ENCODE results near the gene PRPSAP1.
"Not testable (repeated sequence)": the region's sequence is repeated elsewhere in the genome, so short reads cannot be mapped to it uniquely, and the experiment has no call there.

Gene PRPSAP1

DNA sequence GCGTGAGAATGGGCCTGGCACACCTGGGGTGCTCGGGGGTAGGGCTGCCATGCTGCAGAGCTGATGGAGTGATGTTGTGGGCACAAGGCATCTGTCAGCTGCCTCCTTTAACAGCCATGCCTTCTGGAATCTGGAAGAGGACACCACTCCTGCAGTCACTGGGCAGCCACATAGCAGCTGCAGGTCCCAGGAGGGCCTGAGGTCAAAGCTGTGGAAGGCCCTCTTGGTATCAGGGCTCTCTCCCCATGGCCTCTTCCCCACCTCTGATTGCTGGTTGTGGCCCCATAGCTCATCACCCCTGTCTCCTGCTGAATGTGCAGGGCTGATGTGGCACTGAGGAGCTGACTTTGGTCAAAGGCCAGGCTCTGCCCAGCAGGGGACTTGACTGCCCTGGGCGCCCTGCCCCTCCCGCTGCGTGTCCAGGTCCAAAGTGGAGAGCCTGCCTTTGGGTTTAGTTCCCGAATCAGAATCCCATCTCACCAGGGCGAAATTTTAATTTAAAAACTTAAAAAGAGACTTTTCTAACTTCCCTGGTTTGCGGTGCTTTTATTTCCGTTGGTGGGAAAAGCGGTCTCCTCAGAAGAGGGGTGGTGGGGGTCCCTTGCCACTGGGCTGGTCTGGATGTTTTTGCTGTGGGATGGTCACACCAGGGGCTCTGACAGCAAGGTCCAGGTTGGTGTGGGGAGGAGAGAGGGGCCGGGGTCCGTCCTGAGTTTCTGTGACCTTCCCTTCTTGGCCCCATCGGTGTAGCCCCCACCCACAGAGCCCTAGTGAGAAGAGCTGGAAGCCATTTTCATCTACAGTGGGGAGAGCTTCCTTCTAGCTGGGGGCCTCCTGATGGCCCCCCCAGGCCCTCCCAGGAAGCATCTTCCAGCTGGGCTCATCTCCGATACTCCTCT, 82.7 kb downstream of the PRPSAP1 start:
- H3K4me1 ChIP-seq (ENCODE audit: insufficient read depth, low read length): peaks cover 39% of the 10 kb centered on the region
- no peaks in the 10 kb centered on the region for H3K27me3 ChIP-seq (ENCODE audit: control insufficient read depth in 1 of 2, insufficient read depth in 2 of 2, low read length in 2 of 2)
- H3K27ac ChIP-seq (ENCODE audit: low read depth, low read length): no peak overlapping the region
- H3K9me3 ChIP-seq (ENCODE audit: low read length): no peaks in the 10 kb centered on the region
- H3K4me3 ChIP-seq (ENCODE audit: low read depth in 1 of 2, low read length in 2 of 2): no peak overlapping the region
- peaks cover 4% of the 10 kb centered on the region for H3K36me3 ChIP-seq (ENCODE audit: insufficient read depth, low read length)
- no peak overlapping the region for H3K9ac ChIP-seq (ENCODE audit: low read length)

DNA sequence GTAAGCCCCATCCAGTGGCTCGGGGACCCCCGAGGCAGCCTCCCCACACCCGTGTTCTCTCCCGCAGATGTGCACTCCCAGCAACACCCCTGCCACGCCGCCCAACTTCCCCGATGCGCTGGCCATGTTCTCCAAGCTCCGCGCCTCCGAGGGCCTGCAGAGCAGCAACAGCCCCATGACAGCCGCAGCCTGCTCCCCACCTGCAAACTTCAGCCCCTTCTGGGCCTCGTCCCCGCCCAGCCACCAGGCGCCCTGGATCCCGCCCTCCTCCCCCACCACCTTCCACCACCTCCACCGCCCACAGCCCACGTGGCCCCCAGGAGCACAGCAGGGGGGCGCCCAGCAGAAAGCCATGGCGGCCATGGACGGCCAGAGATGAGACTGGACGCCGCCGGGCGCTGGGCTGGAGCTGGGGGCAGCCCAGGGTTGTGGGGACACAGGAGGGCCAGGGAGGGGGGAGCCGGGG, 83.6 kb downstream of the PRPSAP1 start:
- H3K4me1 ChIP-seq (ENCODE audit: insufficient read depth, low read length): peaks cover 39% of the 10 kb centered on the region
- H3K27ac ChIP-seq (ENCODE audit: low read depth, low read length): no peak overlapping the region
- no peaks in the 10 kb centered on the region for H3K9me3 ChIP-seq (ENCODE audit: low read length)
- H3K4me3 ChIP-seq (ENCODE audit: low read depth in 1 of 2, low read length in 2 of 2): no peak overlapping the region
- no peak overlapping the region for H3K9ac ChIP-seq (ENCODE audit: low read length)
- peaks cover 4% of the 10 kb centered on the region for H3K36me3 ChIP-seq (ENCODE audit: insufficient read depth, low read length)
- no peaks in the 10 kb centered on the region for H3K27me3 ChIP-seq (ENCODE audit: control insufficient read depth in 1 of 2, insufficient read depth in 2 of 2, low read length in 2 of 2)

DNA sequence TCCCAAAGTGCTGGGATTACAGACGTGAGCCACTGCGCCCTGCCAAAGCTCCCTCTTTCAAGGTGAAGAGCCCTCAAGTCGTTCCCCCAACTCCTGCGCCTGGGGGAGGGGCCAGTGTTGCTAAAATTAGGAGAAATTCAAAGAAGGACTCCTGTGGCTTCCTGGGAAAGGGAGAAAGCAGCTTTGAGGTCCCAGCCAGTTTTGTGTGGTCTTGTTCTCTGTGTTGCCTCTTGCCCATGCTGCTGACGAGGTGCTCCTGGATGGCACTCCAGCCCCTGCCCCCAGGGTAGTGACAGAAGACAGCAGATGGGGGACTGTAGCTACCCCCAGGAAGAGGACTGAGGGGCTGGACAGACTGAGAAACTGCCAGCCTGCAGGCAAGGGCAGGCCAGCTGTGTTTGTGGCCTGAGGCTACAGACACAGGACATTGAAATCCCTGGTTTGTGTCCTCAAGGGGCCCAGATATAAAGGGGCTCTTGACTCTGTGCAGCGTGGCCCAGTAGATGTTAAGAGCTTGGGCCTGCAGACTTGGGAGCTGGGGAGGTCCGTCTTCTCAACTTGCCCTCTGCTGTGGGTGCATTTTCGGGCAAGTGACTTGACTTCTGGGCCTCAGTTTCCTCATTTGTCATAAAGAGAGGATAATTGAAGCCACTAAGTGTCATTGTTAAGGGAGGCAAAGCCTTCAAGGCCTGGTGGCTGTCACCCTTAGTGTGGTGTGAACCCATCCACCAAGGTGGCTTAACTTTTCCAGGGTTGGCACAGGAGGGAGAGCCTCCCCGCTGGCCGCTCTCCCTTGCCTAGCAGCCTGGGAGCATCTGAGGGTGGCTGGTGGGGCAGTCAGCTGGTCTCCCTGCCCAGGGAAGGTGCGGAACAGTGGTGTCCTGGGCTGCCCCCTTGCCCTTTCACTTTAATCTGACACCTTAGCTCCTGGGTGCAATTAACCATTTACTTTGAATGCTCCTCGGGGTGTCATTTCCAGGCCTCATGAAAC, 84.4 kb downstream of the PRPSAP1 start:
- Histone ChIP-seq H3K4me3 (ENCODE audit: low read depth in 1 of 2, low read length in 2 of 2) (no peak overlapping the region), H3K36me3 (ENCODE audit: insufficient read depth, low read length) (peaks cover 4% of the 10 kb centered on the region), H3K9ac (ENCODE audit: low read length) (no peak overlapping the region), H3K27me3 (ENCODE audit: control insufficient read depth in 1 of 2, insufficient read depth in 2 of 2, low read length in 2 of 2) (no peaks in the 10 kb centered on the region), H3K27ac (ENCODE audit: low read depth, low read length) (no peak overlapping the region), H3K9me3 (ENCODE audit: low read length) (no peaks in the 10 kb centered on the region), H3K4me1 (ENCODE audit: insufficient read depth, low read length) (peaks cover 44% of the 10 kb centered on the region)

DNA sequence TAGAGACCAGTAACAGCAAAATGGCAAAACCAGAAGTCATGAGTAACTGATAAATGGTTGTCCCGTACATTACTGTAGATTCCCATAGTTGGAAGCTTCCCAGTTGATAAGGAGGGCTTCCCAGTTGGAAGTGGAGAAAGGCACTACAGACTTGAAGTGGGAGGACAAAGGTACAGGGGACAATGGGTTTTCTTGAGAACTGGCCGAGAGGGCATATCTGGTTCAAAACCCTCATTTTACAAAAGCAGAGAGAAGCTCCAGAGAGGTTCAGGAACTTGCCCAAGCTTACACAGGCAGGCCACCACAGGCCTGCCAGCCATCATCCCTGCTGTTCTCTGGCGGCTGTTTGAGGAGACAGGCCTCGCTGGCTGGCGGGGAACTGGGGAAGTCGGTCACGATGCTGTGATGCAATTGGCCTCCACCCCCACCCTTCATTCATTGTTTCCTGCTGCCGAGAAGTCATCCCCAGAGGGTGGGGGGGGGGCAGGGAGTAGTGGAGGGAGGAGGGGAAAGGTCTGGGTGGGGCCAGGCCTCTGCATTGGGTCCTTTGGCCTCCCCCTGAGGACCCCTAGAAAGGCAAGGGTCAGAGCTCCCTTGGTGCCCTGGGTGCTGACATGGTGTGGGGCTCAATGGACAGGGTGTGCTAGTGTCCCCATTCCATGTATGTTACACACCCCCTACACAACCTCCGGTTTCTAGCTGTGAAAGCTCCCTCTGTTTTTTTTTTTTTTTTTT, 85.5 kb downstream of the PRPSAP1 start:
- no peaks in the 10 kb centered on the region for H3K27me3 ChIP-seq (ENCODE audit: control insufficient read depth in 1 of 2, insufficient read depth in 2 of 2, low read length in 2 of 2)
- no peak overlapping the region for H3K9ac ChIP-seq (ENCODE audit: low read length)
- peak overlapping the region; percentile 52 for H3K27ac ChIP-seq (ENCODE audit: low read depth, low read length)
- H3K9me3 ChIP-seq (ENCODE audit: low read length): no peaks in the 10 kb centered on the region
- H3K4me3 ChIP-seq (ENCODE audit: low read depth in 1 of 2, low read length in 2 of 2): no peak overlapping the region
- peaks cover 4% of the 10 kb centered on the region for H3K36me3 ChIP-seq (ENCODE audit: insufficient read depth, low read length)
- peaks cover 46% of the 10 kb centered on the region for H3K4me1 ChIP-seq (ENCODE audit: insufficient read depth, low read length)

DNA sequence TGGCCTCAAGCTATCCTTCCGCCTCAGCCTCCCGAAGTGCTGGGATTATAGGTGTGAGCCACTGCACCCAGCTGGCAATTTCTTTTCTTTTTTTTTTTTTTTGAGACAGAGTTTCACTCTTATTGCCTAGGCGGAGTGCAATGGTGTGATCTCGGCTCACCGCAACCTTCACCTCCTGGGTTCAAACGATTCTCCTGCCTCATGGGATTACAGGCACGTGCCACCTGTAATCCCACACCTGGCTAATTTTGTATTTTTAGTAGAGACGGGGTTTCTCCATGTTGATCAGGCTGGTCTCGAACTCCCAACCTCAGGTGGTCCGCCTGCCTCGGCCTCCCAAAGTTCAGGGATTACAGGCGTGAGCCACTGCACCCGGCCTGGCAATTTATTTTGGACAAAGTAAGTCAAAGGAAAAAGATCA, 86.1 kb downstream of the PRPSAP1 start:
- H3K36me3 ChIP-seq (ENCODE audit: insufficient read depth, low read length); H3K27me3 ChIP-seq (ENCODE audit: control insufficient read depth in 1 of 2, insufficient read depth in 2 of 2, low read length in 2 of 2); H3K9me3 ChIP-seq (ENCODE audit: low read length); H3K9ac ChIP-seq (ENCODE audit: low read length); H3K4me3 ChIP-seq (ENCODE audit: low read depth in 1 of 2, low read length in 2 of 2): not testable (repeated sequence)
- Histone ChIP-seq H3K4me1 (ENCODE audit: insufficient read depth, low read length) (peaks cover 46% of the 10 kb centered on the region), H3K27ac (ENCODE audit: low read depth, low read length) (peak overlapping the region; percentile 52)

DNA sequence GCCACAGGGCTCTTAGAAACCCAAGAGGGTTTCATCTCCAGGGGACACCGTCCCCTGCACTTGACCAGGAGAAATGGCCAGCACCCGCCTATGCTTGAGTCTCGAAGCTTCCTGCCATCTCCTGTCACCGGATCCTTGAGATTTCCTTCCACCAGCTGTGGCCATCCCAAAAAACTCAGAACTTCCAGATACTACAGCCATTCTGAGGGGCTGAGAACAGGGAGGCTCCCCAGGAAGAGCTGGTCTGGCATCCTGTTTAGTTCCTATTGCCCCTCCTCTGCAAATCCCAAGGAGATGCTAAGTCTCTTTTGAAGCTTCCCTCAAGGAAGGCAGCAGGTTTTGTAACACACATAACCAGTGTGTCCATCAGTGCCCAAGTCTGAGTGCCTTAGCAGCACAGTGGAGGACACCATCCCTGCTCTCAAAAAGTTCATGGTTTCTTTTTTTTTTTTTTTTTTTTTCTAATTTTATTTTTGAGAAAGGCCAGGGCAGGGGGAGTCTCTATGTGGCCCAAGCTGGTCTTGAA, 86.6 kb downstream of the PRPSAP1 start:
- Histone ChIP-seq H3K9ac (ENCODE audit: low read length) (peak overlapping the region; percentile 65), H3K9me3 (ENCODE audit: low read length) (no peaks in the 10 kb centered on the region), H3K4me3 (ENCODE audit: low read depth in 1 of 2, low read length in 2 of 2) (peak overlapping the region in 1 of 2 donors; percentile 60), H3K36me3 (ENCODE audit: insufficient read depth, low read length) (peaks cover 4% of the 10 kb centered on the region), H3K4me1 (ENCODE audit: insufficient read depth, low read length) (peaks cover 42% of the 10 kb centered on the region), H3K27me3 (ENCODE audit: control insufficient read depth in 1 of 2, insufficient read depth in 2 of 2, low read length in 2 of 2) (no peaks in the 10 kb centered on the region), H3K27ac (ENCODE audit: low read depth, low read length) (peak overlapping the region; percentile 35)

DNA sequence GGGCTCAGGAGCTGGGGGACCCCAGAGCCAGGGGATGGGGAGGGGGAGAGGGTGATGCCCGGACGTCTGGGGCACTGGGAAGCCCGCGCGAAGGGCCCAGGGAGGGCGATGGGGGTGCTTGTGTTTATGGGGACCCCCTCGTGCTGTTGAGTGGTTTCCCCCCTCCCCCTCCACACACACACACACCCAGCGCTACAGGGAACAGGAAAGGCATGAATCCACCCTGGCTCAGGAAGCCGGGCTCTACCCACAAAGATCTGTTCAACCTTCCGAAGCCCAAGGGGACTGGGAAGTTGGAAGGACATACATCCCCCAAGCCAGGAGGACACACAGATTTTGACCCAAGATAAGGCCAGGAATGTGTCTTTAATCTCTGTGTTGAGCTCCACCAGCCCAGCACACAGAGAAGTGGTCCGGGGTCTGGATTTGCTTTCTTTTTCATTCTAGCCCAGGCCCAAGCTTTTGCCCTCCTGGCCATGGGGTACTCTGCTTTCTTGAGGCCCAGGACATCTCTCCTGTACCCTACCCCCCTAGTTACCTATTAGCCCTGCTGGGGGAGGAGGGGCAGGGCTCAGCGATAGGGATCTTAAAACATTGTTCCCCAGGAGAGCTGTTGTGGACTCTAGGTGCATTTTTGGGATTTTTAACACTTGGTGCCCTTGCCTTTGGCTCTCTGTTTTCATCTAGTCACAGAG, 87.3 kb downstream of the PRPSAP1 start:
- H3K9me3 ChIP-seq (ENCODE audit: low read length): no peaks in the 10 kb centered on the region
- H3K36me3 ChIP-seq (ENCODE audit: insufficient read depth, low read length): peaks cover 4% of the 10 kb centered on the region
- peak overlapping the region; percentile 65 for H3K9ac ChIP-seq (ENCODE audit: low read length)
- peak overlapping the region; percentile 60 to 94 for H3K4me3 ChIP-seq (ENCODE audit: low read depth in 1 of 2, low read length in 2 of 2)
- peaks cover 36% of the 10 kb centered on the region for H3K4me1 ChIP-seq (ENCODE audit: insufficient read depth, low read length)
- H3K27me3 ChIP-seq (ENCODE audit: control insufficient read depth in 1 of 2, insufficient read depth in 2 of 2, low read length in 2 of 2): no peaks in the 10 kb centered on the region
- H3K27ac ChIP-seq (ENCODE audit: low read depth, low read length): peak overlapping the region; percentile 89

DNA sequence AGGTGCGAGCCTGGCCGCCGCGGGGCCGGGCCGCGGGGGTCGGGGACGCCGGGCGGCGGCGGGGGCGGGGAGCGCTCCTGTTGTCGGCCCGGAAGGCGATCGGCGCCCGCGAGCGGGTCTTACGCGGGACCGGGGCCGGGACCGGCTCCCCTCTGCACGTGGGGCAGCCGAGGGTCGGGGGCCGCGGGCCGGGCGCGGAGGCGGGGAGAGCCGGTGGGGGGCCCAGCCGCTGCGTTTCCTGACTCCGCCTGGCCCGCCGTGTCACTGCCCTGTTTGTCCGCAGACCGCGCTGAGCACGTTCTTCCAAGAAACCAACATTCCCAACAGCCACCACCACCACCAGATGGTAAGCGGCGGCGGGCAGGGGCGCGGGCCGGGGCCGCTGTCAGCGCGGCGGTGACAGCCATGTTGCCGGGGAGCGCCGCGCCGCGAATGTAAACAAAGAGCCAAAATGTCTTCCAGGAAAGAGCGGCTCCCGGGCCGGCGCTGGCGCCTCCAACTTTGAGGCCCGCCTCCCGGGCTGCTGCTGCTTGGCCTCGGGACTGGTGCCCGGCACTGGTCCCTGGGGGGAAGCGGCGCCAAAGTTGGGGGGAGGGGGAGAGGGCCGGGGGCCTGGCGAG, 88.0 kb downstream of the PRPSAP1 start:
- Histone ChIP-seq H3K4me1 (ENCODE audit: insufficient read depth, low read length) (peaks cover 33% of the 10 kb centered on the region), H3K9ac (ENCODE audit: low read length) (no peak overlapping the region), H3K9me3 (ENCODE audit: low read length) (no peaks in the 10 kb centered on the region), H3K27ac (ENCODE audit: low read depth, low read length) (peak overlapping the region; percentile 89), H3K4me3 (ENCODE audit: low read depth in 1 of 2, low read length in 2 of 2) (peak overlapping the region; percentile 60 to 94), H3K27me3 (ENCODE audit: control insufficient read depth in 1 of 2, insufficient read depth in 2 of 2, low read length in 2 of 2) (no peaks in the 10 kb centered on the region), H3K36me3 (ENCODE audit: insufficient read depth, low read length) (peaks cover 1% of the 10 kb centered on the region)

DNA sequence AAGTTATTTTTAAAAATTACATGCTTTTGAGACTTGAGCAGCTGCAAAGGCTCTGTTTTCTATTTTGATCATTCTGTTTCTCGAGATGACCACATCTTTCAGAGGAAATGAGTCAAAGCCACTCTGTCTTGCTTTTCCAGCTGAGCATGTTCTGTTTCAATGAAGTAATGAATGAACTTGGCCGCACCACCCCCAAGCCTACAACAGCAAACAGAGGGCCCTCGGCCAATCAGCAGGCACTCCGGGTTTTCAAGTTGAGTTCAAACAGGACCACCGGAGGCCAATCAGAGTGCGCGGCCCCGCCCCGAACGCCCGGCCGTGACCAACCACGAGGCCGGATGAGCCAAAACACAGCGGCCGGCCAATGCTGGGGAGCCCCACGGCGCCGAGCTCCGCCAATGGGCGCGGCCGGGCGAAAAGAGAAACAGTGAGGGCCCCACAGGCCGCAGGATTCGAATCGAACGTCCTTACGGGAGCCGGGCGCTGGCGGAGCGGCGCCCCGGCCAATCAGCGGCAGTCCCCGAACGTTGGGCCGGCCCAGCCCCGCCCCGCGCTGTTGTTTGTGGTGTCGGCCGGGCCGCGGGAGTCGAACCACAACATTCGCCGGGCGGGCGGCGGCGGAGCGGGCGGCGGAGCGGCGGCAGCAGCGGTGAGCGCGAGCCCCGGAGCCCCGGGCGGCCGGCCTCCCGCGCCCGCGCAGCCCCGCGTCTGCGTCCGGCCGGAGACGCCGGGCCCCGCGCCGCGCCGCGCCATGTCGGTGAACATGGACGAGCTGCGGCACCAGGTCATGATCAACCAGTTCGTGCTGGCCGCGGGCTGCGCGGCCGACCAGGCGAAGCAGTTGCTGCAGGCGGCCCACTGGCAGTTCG, 88.7 kb downstream of the PRPSAP1 start, which contains the start of gene UBALD2:
TSS of gene UBALD2 (plus strand) at position 594 of the 869 bp plus-strand sequence. CDS start at position 752, 158 bp downstream.
- Histone ChIP-seq H3K27me3 (ENCODE audit: control insufficient read depth in 1 of 2, insufficient read depth in 2 of 2, low read length in 2 of 2) (no peaks in the 10 kb centered on the region), H3K4me3 (ENCODE audit: low read depth in 1 of 2, low read length in 2 of 2) (peak within 1 kb of the TSS; percentile 60 to 94), H3K36me3 (ENCODE audit: insufficient read depth, low read length) (no peaks in the 10 kb centered on the region), H3K9ac (ENCODE audit: low read length) (peak within 1 kb of the TSS; percentile 65), H3K4me1 (ENCODE audit: insufficient read depth, low read length) (peaks cover 33% of the 10 kb centered on the region), H3K27ac (ENCODE audit: low read depth, low read length) (peak within 1 kb of the TSS; percentile 89), H3K9me3 (ENCODE audit: low read length) (no peaks in the 10 kb centered on the region)
